ENCODE measurements around the gene C17orf67. TPM values are rescaled to one million over a fixed set of nuclear protein-coding genes. Genes with fewer than 3 reads are reported as not detected.

The C17orf67 gene
- total and polyA plus RNA-seq, 2 experiments from 2014 or later = 1.0 to 3.7 TPM

DNA sequence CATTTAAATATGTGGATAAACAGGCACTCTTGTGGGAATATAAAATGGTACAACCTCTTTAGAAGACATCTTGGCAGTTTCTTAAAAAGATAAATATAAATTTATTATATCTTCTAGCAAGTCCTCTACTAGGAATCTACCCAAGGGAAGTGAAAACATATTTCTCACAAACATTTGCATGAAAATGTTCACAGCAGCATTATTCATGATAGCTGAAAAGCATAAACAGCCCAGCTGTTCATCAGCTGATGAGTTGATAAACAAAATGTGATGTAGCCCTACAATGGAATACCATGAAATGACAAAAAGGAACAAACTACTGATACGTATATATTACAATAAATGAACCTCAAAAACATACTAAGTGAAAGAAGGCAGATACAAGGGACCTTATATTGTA, 12.2 kb upstream of the C17orf67 start:
- TF ChIP-seq NANOG (IDR thresholded peaks at IDR 0.05; ENCODE audit: borderline replicate concordance) (no peak), JUNB (IDR thresholded peaks at IDR 0.05; ENCODE audit: unreplicated experiment) (no peak), EZH2phosphoT487 (IDR thresholded peaks at IDR 0.05; ENCODE audit: unreplicated experiment) (no peak), ZNF114 (CRISPR knock-in tag; IDR thresholded peaks at IDR 0.05) (no peak)
- TF ChIP-seq, protein P1, sequence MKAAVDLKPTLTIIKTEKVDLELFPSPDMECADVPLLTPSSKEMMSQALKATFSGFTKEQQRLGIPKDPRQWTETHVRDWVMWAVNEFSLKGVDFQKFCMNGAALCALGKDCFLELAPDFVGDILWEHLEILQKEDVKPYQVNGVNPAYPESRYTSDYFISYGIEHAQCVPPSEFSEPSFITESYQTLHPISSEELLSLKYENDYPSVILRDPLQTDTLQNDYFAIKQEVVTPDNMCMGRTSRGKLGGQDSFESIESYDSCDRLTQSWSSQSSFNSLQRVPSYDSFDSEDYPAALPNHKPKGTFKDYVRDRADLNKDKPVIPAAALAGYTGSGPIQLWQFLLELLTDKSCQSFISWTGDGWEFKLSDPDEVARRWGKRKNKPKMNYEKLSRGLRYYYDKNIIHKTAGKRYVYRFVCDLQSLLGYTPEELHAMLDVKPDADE (IDR thresholded peaks at IDR 0.05) = no peak
- DNase-seq (ENCODE audit: low spot score) (no peak), ATAC-seq (no peak)
- no peak overlapping the region for H3K27ac ChIP-seq (ENCODE audit: low read depth)
- H3K4me2 ChIP-seq = no peak overlapping the region
- Mint-ChIP-seq H3K4me3 (no peak overlapping the region), H3K4me1 (no peaks in the 10 kb centered on the region), H3K27me3 (ENCODE audit: insufficient read depth, low read depth, poor library complexity) (no peaks in the 10 kb centered on the region), H3K27ac (no peak overlapping the region), H3K36me3 (ENCODE audit: low read depth) (peaks cover 8% of the 10 kb centered on the region), H3K9me3 (no peaks in the 10 kb centered on the region)
- no peaks in the 10 kb centered on the region for H3K36me3 ChIP-seq (ENCODE audit: insufficient read depth)
- no peaks in the 10 kb centered on the region for H3F3A ChIP-seq (replicated peaks; ENCODE audit: low read depth)
- H3K27me3 ChIP-seq (ENCODE audit: insufficient read depth) = no peaks in the 10 kb centered on the region
- H3K4me3 ChIP-seq = no peak overlapping the region
- no peaks in the 10 kb centered on the region for H3K79me2 ChIP-seq (replicated peaks; ENCODE audit: insufficient read depth)
- no peaks in the 10 kb centered on the region for H3K9me2 ChIP-seq (ENCODE audit: insufficient read depth)
- H2AFZ ChIP-seq = no peak overlapping the region
- no peaks in the 10 kb centered on the region for H3K4me1 ChIP-seq (ENCODE audit: insufficient read depth)
- no peaks in the 10 kb centered on the region for H4K20me1 ChIP-seq (replicated peaks; ENCODE audit: insufficient read depth)

DNA sequence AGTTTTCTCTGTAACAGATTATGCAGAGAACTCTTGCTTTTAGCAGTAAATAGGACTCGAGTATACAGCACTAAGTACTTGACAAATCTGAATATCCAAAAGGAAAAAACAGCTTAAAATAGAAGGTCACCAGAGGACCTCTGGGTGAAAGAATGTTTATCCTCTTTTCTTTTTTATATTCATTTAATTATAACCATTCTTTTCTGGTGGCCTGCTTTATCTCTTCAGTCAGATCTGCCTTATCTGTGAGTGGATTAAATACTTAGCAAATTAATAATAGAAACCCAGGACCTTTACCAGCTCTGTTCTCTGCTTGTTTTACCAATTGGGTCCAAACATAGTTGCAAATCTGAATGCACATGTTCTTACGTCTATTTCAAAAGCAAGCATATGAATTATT, 8.9 kb upstream of the C17orf67 start:
- no peaks in the 10 kb centered on the region for H3K27me3 ChIP-seq (ENCODE audit: insufficient read depth)
- no peaks in the 10 kb centered on the region for H3K36me3 ChIP-seq (ENCODE audit: insufficient read depth)
- H3K4me1 ChIP-seq (ENCODE audit: insufficient read depth) = peaks cover 8% of the 10 kb centered on the region; the same call in 1 of the 2 replicates
- no peaks in the 10 kb centered on the region for H3F3A ChIP-seq (replicated peaks; ENCODE audit: low read depth)
- no peak overlapping the region for H3K27ac ChIP-seq (ENCODE audit: low read depth)
- DNase-seq (ENCODE audit: low spot score) = no peak
- no peak overlapping the region for H3K4me2 ChIP-seq
- peaks cover 6% of the 10 kb centered on the region for H3K4me1 Mint-ChIP-seq
- H3K9me2 ChIP-seq (ENCODE audit: insufficient read depth) = no peaks in the 10 kb centered on the region
- no peaks in the 10 kb centered on the region for H3K79me2 ChIP-seq (replicated peaks; ENCODE audit: insufficient read depth)
- H2AFZ ChIP-seq = no peak overlapping the region
- ATAC-seq = no peak
- no peak overlapping the region for H3K4me3 Mint-ChIP-seq
- no peaks in the 10 kb centered on the region for H3K27me3 Mint-ChIP-seq (ENCODE audit: insufficient read depth, low read depth, poor library complexity)
- H3K9me3 Mint-ChIP-seq = no peaks in the 10 kb centered on the region
- no peaks in the 10 kb centered on the region for H4K20me1 ChIP-seq (replicated peaks; ENCODE audit: insufficient read depth)
- no peak overlapping the region for H3K27ac Mint-ChIP-seq
- TF ChIP-seq, protein P2, sequence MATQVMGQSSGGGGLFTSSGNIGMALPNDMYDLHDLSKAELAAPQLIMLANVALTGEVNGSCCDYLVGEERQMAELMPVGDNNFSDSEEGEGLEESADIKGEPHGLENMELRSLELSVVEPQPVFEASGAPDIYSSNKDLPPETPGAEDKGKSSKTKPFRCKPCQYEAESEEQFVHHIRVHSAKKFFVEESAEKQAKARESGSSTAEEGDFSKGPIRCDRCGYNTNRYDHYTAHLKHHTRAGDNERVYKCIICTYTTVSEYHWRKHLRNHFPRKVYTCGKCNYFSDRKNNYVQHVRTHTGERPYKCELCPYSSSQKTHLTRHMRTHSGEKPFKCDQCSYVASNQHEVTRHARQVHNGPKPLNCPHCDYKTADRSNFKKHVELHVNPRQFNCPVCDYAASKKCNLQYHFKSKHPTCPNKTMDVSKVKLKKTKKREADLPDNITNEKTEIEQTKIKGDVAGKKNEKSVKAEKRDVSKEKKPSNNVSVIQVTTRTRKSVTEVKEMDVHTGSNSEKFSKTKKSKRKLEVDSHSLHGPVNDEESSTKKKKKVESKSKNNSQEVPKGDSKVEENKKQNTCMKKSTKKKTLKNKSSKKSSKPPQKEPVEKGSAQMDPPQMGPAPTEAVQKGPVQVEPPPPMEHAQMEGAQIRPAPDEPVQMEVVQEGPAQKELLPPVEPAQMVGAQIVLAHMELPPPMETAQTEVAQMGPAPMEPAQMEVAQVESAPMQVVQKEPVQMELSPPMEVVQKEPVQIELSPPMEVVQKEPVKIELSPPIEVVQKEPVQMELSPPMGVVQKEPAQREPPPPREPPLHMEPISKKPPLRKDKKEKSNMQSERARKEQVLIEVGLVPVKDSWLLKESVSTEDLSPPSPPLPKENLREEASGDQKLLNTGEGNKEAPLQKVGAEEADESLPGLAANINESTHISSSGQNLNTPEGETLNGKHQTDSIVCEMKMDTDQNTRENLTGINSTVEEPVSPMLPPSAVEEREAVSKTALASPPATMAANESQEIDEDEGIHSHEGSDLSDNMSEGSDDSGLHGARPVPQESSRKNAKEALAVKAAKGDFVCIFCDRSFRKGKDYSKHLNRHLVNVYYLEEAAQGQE (IDR thresholded peaks at IDR 0.05; ENCODE audit: unreplicated experiment) = no peak
- TF ChIP-seq ZNF114 (CRISPR knock-in tag; IDR thresholded peaks at IDR 0.05) = no peak
- no peak for TF ChIP-seq CREB1 (CRISPR knock-in tag; IDR thresholded peaks at IDR 0.05; ENCODE audit: low read depth)
- no peak overlapping the region for H3K4me3 ChIP-seq
- H3K36me3 Mint-ChIP-seq (ENCODE audit: low read depth) = peaks cover 8% of the 10 kb centered on the region; the same call in 2 of the 3 replicates

All from GM23338 (cell line).